ENCODE data around the gene GSTM3.
"Not testable (repeated sequence)": the region's sequence is repeated elsewhere in the genome, so short reads cannot be mapped to it uniquely, and the experiment has no call there.

GSTM3 gene

GRCh38 chr1:109697861-109698260, 43.0 kb downstream of the GSTM3 start:
- DNase-seq (ENCODE audit: low spot score) = not testable (repeated sequence)

DNA sequence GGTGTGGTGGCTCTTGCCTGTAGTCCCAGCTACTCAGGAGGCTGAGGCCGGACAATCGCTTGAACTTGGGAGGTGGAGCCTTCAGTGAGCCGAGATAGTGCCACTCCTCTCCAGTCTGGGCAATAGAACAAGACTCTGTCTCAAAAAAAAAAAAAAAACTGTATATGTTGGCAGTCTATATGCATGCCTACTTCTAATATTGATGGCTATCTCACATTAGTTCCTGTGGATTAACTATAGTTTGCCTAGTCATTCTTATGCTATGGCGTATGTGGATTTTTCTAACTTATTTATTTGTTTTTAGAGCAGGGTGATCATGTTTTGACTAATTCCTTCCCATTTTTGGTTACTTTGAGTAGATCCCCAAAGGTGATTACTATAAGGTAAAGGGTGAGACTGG, 43.8 kb downstream of the GSTM3 start:
- no peak for DNase-seq (ENCODE audit: low spot score)

DNA sequence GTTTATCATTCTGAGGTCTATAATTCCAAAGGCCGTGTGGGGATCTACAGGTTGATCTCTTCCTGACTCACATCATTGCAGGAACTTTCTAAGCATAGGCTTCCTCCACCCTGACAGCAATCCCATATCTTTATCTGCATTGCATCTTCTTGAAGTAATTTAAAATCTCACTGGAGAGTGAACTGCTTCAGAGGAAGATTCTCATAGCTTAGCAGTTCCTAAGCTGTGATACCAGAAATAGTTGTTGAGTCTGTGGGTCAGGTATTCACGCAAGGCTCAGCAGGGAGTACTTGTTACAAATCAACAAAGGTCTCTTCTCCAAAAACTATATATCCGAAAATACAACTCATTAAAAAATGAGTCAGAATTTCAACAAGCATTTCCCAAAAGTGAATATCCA, 45.7 kb downstream of the GSTM3 start:
- not testable (repeated sequence) for DNase-seq (ENCODE audit: low spot score)

DNA sequence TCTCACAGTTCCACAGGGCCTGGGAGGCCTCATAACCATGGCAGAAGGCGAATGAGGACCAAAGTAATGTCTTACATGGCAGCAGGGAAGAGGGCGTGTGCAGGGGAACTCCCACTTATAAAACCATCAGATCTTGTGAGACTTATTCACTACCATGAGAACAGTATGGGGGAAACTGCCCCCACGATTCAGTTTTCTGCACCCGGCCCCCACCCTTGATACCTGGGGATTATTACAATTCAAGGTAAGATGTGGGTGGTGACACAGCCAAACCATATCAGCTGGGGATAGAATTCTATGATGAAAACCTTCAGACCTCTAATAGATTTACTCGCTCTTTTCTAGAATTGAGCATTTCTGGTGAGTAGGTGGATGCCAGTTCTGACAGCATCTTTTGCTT, 46.4 kb downstream of the GSTM3 start:
- not testable (repeated sequence) for DNase-seq (ENCODE audit: low spot score)

DNA sequence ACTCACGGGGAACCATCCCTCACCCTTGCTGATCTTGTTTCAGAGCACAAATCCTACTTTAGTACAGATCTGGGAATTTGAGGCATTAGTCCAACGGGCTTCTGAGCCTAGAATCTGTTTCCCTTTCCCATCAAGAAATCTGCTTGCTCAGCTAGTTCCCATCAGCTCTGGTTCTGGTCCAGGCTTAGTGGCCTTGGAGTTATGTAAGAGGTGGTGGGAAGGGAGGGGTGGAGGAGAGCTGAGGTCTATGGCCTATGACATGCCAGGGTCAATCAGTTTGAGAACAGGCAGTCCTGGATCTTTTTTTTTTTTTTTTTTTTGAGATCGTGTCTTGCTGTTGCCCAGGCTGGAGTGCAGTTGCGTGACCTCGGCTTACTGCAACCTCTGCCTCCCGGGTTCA, 49.1 kb downstream of the GSTM3 start:
- DNase-seq (ENCODE audit: low spot score) = no peak

GRCh38 chr1:109689844-109690405, 50.9 kb downstream of the GSTM3 start:
- peak; percentile 51 for DNase-seq (ENCODE audit: low spot score)

DNA sequence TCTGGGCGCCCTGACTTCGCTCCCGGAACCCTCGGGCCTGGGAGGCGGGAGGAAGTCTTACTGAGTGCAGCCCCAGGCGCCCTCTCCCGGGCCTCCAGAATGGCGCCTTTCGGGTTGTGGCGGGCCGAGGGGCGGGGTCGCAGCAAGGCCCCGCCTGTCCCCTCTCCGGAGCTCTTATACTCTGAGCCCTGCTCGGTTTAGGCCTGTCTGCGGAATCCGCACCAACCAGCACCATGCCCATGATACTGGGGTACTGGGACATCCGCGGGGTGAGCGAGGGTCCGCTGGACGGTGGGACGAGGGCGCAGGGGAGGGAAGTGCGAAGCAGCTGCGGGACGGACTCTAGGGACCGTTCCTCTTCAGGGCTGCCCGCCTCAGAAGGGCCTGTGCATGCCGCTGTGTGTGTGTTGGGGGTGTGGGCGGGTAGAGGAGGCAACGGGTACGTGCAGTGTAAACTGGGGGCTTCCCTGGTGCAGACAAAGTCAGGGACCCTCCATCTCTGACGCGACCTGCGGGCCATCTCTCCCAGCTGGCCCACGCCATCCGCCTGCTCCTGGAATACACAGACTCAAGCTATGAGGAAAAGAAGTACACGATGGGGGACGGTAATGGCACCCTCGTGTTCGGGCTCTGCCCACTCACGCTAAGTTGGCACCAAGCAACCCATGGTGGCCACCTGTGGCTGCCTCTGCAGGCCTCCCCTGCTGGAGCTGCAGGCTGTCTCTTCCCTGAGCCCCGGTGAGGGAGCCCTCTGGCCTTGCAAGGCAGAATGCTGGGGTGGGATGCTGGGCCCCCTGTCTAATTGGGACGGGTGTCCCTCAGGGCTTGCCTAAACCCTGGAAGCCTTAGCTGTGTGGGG, 53.0 kb downstream of the GSTM3 start, which contains the start of gene GSTM1:
GSTM1 (plus strand) TSS at position 177 of the 859 bp plus-strand sequence; CDS start at position 234, 57 bp downstream.
- peak; percentile 89 for DNase-seq (ENCODE audit: low spot score)

GRCh38 chr1:109687109-109687508, 53.7 kb downstream of the GSTM3 start:
- not testable (repeated sequence) for DNase-seq (ENCODE audit: low spot score)

- DNase-seq (ENCODE audit: low spot score) = not testable (repeated sequence)
These were observed 54.9 kb downstream of the GSTM3 start for GRCh38 chr1:109685890-109686289.

DNA sequence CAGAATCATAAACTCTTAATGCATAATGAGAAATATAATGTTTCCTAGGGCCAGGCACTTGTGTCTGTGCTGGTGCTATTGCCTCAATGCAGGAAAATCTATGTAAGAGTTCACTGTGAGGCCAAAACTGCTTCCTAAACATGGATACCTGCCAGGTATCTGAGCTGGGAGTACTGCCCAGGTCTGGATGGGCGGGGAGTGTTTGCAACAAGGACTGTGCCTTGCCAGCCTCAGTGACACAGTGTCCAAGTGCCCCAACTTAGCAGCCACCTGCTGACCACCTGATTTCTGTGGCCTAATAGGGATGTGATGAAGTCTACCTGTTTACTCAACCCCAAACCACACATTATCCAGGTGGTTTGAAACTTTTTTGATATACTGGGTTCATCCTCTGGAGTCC, 55.4 kb downstream of the GSTM3 start:
- not testable (repeated sequence) for DNase-seq (ENCODE audit: low spot score)

GRCh38 chr1:109684777-109685176, 56.1 kb downstream of the GSTM3 start:
- DNase-seq (ENCODE audit: low spot score) = not testable (repeated sequence)
